Dedifferentiated amniotic fluid mesenchymal stem cell (primary cell): Measurements from ENCODE around the gene GCC1.

Experiments used
- DNase-seq: peaks from one replicate; pipeline ENCODE4 v3.0.0-alpha.2; 2016; ENCODE audit errors: extremely low spot score

GCC1 gene

GRCh38 chr7:127536394-127536691 is 49.1 kb downstream of the GCC1 start:
- no peak for DNase-seq

GRCh38 chr7:127535546-127536393 is 49.6 kb downstream of the GCC1 start:
- no peak for DNase-seq

- DNase-seq, result no peak
Observed at GRCh38 chr7:127534636-127535035, 50.8 kb downstream of the GCC1 start.

- DNase-seq, result no peak
Observed at GRCh38 chr7:127532736-127533135, 52.7 kb downstream of the GCC1 start.

GRCh38 chr7:127532151-127532550 is 53.2 kb downstream of the GCC1 start:
- no peak for DNase-seq
